Psoas muscle (tissue), 8 donors: Measurements from ENCODE around the gene ZNF850. TPM values are rescaled to one million over a fixed set of nuclear protein-coding genes. Genes with fewer than 3 reads are reported as not detected.

Experiments used
- ATAC-seq, 4 donors: fragments of 200-7000 bp; cut with Tn5 transposase; one replicate each; pipeline ENCODE4 v1.9.1; 2020; ENCODE audit warnings: moderate library complexity in 3 of 4, mild to moderate bottlenecking in 2 of 4
- DNase-seq, 2 donors: peaks; one replicate each; pipeline ENCODE4 v3.0.0-alpha.2; 2020
- H3K27ac ChIP-seq: fragments of 200-600 bp; one replicate; pipeline ENCODE4 v1.8.0; 2022
- H3K27me3 ChIP-seq, 3 donors: fragments of 200-600 bp in 1 of 3; one replicate each; pipeline versions ENCODE4 v1.6.1 to v1.8.0; 2013 to 2022; ENCODE audit warnings: low read length in 2 of 3, mild to moderate bottlenecking in 2 of 3, moderate library complexity in 1 of 3; ENCODE audit not compliant: insufficient read depth in 3 of 3
- H3K36me3 ChIP-seq, 2 donors: fragments of 200-600 bp in 1 of 2; one replicate each; pipeline versions ENCODE4 v1.6.1 to v1.8.0; 2013 to 2022; ENCODE audit warnings: low read depth in 1 of 2, mild to moderate bottlenecking in 1 of 2, moderate library complexity in 1 of 2; ENCODE audit not compliant: insufficient read depth in 1 of 2
- H3K4me1 ChIP-seq: fragments of 200-600 bp; one replicate; pipeline ENCODE4 v1.8.0; 2022
- H3K4me3 ChIP-seq: fragments of 200-600 bp; one replicate; pipeline ENCODE4 v1.8.0; 2022; ENCODE audit warnings: mild to moderate bottlenecking
- H3K9me3 ChIP-seq: fragments of 200-600 bp; one replicate; pipeline ENCODE4 v1.8.0; 2022
- WGBS, 3 donors: extraction: QIAGEN DNeasy Blood & Tissue Kit; methylation state at CpG; one replicate each; pipeline versions ENCODE4 v1.1.6 to v1.1.7; 2013; 5-methylcytosine and 5-hydroxymethylcytosine counted together
- intact Hi-C, 2 donors: fragments of 100-400 bp; cut with DNase I; formaldehyde crosslinking; loops; one replicate each; pipeline versions ENCODE4 v1.11.0 to v1.14.2; 2022
- long read RNA-seq, 2 donors: library from polyadenylated mRNA; unstranded; transcript quantifications; one replicate each; pipeline ENCODE4 v2.0.0, GENCODE V29; 2021
- polyA plus RNA-seq, 3 donors: library from polyadenylated mRNA; stranded (reverse); fragments of 200-250 nt; gene quantifications; one replicate each; pipeline ENCODE4 v1.2.3, GENCODE V29; 2013
- total RNA-seq, 4 donors: library from RNA; stranded (reverse); fragmentation: NEBNext Ultra II Directional in 2 of 4; extraction: Animal tissue kit (Norgen Biotek cat#: 25700) in 2 of 4; gene quantifications; one replicate each; pipeline versions ENCODE4 v1.2.1 to v1.2.4, GENCODE V29; 2021 to 2023
- TF ChIP-seq, protein P1 (sequence below): fragments of 200-600 bp; IDR thresholded peaks from one replicate; pipeline ENCODE4 v1.8.0; 2022; ENCODE audit warnings: antibody characterized with exemption
- donor health status: healthy with polysubstance abuse.
- donor health status: DM: no; HTN: no; CAD: no; lungs with moderate emphysema.
- donor health status: Bipolar disorder and iron deficiency.
- donor health status: healthy.
- donor health status: DM: yes; HTN: yes; CAD: no.
- donor health status: DM: no; HTN: no; CAD: no.
- donor health status: DM: no; HTN: no; CAD: no.
- donor health status: DM: yes; HTN: yes; CAD: no.

The ZNF850 gene
- total RNA-seq, result 1 to 10 TPM in 1 of 4 donors, under 1 TPM in 3; 0.27 to 1.1 (median 0.61) TPM
- polyA plus RNA-seq, result under 1 TPM; 0.10 to 0.29 (median 0.14) TPM
- long read RNA-seq, donor 1, result 0 reads
- long read RNA-seq, donor 2, result 0 reads

DNA sequence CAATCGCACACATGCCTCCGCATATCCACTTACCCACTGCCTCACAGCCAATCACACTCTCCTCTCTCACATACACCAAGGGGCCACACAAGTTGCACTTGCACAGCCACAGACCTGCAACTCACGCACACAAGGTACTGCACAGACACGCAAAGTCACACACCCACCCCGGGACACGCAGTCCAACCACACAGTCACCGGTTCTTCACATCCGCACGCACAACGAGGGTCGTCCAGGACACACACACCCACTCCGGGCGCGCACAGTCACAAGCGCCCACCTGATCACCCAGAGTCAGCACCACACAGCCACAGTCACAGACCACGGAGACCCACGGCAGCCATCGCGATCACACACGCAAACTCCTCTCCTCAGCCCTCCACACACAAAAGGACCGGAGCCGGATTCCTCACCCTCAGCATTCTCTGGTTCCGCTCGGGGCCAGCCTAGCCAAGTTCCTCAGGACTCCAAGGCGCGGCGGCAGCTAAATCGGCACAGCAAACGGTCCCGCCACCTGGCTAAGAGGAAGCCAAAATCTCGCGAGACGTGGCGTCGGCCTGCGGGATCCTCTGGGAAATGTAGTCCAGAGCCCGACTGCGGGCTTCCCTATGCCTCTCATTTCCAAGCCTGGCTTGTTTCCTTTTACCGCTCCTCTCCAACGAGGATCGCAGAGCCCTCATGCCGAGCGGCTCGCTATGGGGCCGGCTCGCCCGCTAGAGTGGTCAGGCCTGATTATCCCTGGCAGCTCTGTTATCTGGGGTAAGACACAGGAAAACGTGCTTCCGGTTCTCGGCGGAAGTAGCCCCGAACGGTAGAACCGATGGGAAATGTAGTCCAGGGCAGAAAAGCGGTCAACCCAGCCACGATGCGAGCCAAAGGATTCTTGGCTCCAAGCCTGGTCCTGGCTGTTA is at the start of gene ZNF850:
ZNF850 (minus strand) TSS at position 497 of the 912 bp plus-strand sequence. CDS start 10,201 bp downstream, outside the sequence.
- Histone ChIP-seq H3K27me3 (no peaks in the 10 kb centered on the region), H3K27ac (peak within 1 kb of the TSS; percentile 94), H3K4me1 (peaks cover 14% of the 10 kb centered on the region), H3K9me3 (peaks cover 35% of the 10 kb centered on the region), H3K4me3 (peak within 1 kb of the TSS; percentile 99), H3K36me3 (no peaks in the 10 kb centered on the region)
- TF ChIP-seq, protein P1, sequence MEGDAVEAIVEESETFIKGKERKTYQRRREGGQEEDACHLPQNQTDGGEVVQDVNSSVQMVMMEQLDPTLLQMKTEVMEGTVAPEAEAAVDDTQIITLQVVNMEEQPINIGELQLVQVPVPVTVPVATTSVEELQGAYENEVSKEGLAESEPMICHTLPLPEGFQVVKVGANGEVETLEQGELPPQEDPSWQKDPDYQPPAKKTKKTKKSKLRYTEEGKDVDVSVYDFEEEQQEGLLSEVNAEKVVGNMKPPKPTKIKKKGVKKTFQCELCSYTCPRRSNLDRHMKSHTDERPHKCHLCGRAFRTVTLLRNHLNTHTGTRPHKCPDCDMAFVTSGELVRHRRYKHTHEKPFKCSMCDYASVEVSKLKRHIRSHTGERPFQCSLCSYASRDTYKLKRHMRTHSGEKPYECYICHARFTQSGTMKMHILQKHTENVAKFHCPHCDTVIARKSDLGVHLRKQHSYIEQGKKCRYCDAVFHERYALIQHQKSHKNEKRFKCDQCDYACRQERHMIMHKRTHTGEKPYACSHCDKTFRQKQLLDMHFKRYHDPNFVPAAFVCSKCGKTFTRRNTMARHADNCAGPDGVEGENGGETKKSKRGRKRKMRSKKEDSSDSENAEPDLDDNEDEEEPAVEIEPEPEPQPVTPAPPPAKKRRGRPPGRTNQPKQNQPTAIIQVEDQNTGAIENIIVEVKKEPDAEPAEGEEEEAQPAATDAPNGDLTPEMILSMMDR, result no peak
- DNase-seq, result peak; percentile 93 to 96
- 0 to 1% (median 1%) methylated on average over 54 to 57 of the region's 57 CpGs for WGBS, 3 donors
- intact Hi-C loops, result loop anchor here in 1 of 2 donors (5.0 kb wide), 1 partner anchor 600 kb away; the partner anchor contains the start of gene ZNF527
- ATAC-seq, result peak; percentile 97 to 99 (median 98)

DNA sequence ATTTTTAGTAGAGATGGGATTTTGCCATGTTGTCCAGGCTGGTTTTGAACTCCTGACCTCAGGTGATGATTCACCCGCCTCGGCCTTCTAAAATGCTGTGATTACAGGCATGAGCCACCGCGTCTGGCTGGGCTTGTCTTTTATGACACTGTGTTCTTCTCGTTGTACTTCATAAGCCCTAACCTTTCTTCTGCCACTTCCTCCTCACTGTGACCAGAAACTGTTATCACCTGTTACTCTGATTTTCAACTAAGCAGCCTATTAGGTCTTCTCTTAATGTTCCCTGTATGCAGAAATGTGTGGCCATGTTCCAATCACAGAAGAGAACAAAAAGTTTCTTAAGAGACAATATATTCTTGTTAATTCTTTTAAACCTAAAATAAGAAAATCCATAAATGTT is 49.2 kb upstream of the ZNF850 start:
- no peak for DNase-seq
- H3K4me3 ChIP-seq, result no peak overlapping the region
- peaks cover 33 to 73% of the 10 kb centered on the region in 2 donors for H3K36me3 ChIP-seq
- no peak overlapping the region for H3K27ac ChIP-seq
- no peaks in the 10 kb centered on the region for H3K4me1 ChIP-seq
- WGBS, 3 donors, result 97 to 98% (median 98%) methylated on average over 5 of the region's 5 CpGs
- TF ChIP-seq, protein P1, result no peak
- no peaks in the 10 kb centered on the region for H3K27me3 ChIP-seq
- intact Hi-C loops, result no loop called here
- peaks cover 96% of the 10 kb centered on the region for H3K9me3 ChIP-seq
- no peak for ATAC-seq

DNA sequence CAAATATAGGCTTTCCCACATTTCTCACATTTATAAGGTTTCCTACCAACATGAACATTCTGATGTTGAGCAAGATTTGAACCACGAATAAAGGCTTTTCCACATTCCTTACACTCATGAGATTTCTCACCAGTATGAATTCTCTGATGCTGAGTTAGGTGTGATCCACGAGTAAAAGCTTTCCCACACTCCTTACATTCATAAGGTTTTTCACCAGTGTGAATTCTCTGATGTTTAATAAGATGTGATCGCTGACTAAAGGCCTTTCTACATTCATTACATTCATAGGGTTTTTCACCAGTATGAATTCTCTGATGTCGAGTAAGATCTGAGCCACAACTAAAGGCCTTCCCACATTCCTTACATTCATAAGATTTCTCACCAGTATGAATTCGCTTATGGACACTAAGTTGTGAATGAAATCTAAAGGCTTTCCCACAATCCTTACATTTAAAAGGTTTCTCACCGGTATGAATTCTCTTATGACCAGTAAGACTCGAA is 46.6 kb upstream of the ZNF850 start:
- WGBS, 3 donors, result 95 to 98% (median 98%) methylated on average over 7 of the region's 7 CpGs
- Histone ChIP-seq H3K4me3 (no peak overlapping the region), H3K36me3 (peaks cover 20 to 63% of the 10 kb centered on the region in 2 donors), H3K9me3 (peaks cover 98% of the 10 kb centered on the region), H3K4me1 (no peaks in the 10 kb centered on the region), H3K27ac (no peak overlapping the region), H3K27me3 (peaks cover 0 to 2% (median 0%) of the 10 kb centered on the region in 3 donors)
- intact Hi-C loops, result no loop called here
- TF ChIP-seq, protein P1, result no peak
- ATAC-seq, result no peak
- DNase-seq, result no peak

DNA sequence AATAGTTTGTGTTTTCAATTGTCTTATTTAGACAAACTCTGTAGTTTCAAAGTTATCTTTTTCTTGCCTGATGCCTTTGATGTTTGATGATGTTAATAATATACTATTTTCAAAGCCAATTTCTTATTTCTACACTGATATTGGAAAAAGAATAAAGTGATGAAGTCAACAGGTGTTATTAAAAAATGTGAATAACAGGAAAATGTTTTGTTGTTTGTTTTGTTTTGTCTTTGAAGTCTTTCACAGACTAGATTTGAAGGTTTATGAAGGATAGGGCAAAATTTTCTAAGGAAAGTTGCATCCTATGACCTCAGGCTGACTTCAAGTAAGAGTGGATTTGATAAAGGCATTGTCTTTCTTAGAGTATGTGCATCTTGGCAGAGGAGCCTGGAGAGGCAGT is 34.4 kb upstream of the ZNF850 start:
- Histone ChIP-seq H3K4me3 (no peak overlapping the region), H3K36me3 (peaks cover 0 to 14% of the 10 kb centered on the region in 2 donors), H3K27ac (no peak overlapping the region), H3K9me3 (peaks cover 85% of the 10 kb centered on the region), H3K4me1 (no peaks in the 10 kb centered on the region), H3K27me3 (no peaks in the 10 kb centered on the region)
- intact Hi-C loops, result no loop called here
- TF ChIP-seq, protein P1, result no peak
- DNase-seq, result no peak
- ATAC-seq, result no peak
